NB4 (cell line): ENCODE measurements around the gene BCAS3.

Source experiments
- DNase-seq: peaks from one replicate; pipeline ENCODE4 v3.0.0; 2010; ENCODE audit warnings: low read depth
- H3K4me3 ChIP-seq: one replicate; pipeline ENCODE4 v1.5.1; 2011; ENCODE audit warnings: mild to moderate bottlenecking, low read depth, low read length, moderate library complexity
- MYC ChIP-seq: IDR thresholded peaks from 2 replicates; pipeline ENCODE4 v1.6.1; 2011; ENCODE audit warnings: low read depth, low read length
- POLR2A ChIP-seq: IDR thresholded peaks from 2 replicates; pipeline ENCODE4 v1.6.1; 2011; ENCODE audit warnings: mild to moderate bottlenecking; ENCODE audit not compliant: insufficient read length; ENCODE audit errors: extremely low read depth
- TF ChIP-seq, protein P1 (sequence below): IDR thresholded peaks from 2 replicates; pipeline ENCODE4 v1.6.1; 2011; ENCODE audit warnings: low read depth, low read length
- TF ChIP-seq, protein P2 (sequence below): IDR thresholded peaks from one replicate; pipeline ENCODE4 v1.5.1; 2012; ENCODE audit warnings: low read depth, low read length

Gene BCAS3

GRCh38 chr17:61134551-61135235 lies 457.0 kb downstream of the BCAS3 start:
- TF ChIP-seq MYC (no peak), POLR2A (no peak)
- TF ChIP-seq, protein P1, sequence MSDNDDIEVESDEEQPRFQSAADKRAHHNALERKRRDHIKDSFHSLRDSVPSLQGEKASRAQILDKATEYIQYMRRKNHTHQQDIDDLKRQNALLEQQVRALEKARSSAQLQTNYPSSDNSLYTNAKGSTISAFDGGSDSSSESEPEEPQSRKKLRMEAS: no peak
- TF ChIP-seq, protein P2, sequence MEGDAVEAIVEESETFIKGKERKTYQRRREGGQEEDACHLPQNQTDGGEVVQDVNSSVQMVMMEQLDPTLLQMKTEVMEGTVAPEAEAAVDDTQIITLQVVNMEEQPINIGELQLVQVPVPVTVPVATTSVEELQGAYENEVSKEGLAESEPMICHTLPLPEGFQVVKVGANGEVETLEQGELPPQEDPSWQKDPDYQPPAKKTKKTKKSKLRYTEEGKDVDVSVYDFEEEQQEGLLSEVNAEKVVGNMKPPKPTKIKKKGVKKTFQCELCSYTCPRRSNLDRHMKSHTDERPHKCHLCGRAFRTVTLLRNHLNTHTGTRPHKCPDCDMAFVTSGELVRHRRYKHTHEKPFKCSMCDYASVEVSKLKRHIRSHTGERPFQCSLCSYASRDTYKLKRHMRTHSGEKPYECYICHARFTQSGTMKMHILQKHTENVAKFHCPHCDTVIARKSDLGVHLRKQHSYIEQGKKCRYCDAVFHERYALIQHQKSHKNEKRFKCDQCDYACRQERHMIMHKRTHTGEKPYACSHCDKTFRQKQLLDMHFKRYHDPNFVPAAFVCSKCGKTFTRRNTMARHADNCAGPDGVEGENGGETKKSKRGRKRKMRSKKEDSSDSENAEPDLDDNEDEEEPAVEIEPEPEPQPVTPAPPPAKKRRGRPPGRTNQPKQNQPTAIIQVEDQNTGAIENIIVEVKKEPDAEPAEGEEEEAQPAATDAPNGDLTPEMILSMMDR: no peak
- DNase-seq: no peak
- no peak overlapping the region for H3K4me3 ChIP-seq

GRCh38 chr17:61135782-61136181 lies 458.1 kb downstream of the BCAS3 start:
- TF ChIP-seq, protein P2: no peak
- TF ChIP-seq POLR2A: no peak
- TF ChIP-seq, protein P1: no peak
- no peak for TF ChIP-seq MYC
- no peak for DNase-seq
- H3K4me3 ChIP-seq: no peak overlapping the region

- TF ChIP-seq, protein P1: no peak
- TF ChIP-seq MYC (no peak), POLR2A (no peak)
- TF ChIP-seq, protein P2: no peak
- no peak for DNase-seq
- no peak overlapping the region for H3K4me3 ChIP-seq
These were observed 458.6 kb downstream of the BCAS3 start for GRCh38 chr17:61136296-61136695.

GRCh38 chr17:61139219-61139618 lies 461.6 kb downstream of the BCAS3 start:
- TF ChIP-seq, protein P2: no peak
- peak; percentile 90 for TF ChIP-seq MYC
- TF ChIP-seq, protein P1: peak; percentile 90
- H3K4me3 ChIP-seq: no peak overlapping the region
- DNase-seq: peak; percentile 84

GRCh38 chr17:61140081-61140786 lies 462.6 kb downstream of the BCAS3 start:
- H3K4me3 ChIP-seq: no peak overlapping the region
- TF ChIP-seq, protein P1: no peak
- no peak for TF ChIP-seq MYC
- TF ChIP-seq POLR2A: no peak
- TF ChIP-seq, protein P2: no peak
- DNase-seq: no peak
